HepG2 (cell line): Measurements from ENCODE around the gene ITIH3. TPM values are rescaled to one million over a fixed set of nuclear protein-coding genes. Genes with fewer than 3 reads are reported as not detected.

Experiments
- AHR ChIP-seq: IDR thresholded peaks from 2 replicates; pipeline ENCODE4 v1.6.1; 2018; ENCODE audit warnings: missing genetic modification reagents, missing compliant biosample characterization
- BRD4 ChIP-seq: sonication (generic); formaldehyde crosslinking; IDR thresholded peaks from 2 replicates; pipeline ENCODE4 v1.4.0; 2020; ENCODE audit warnings: missing genetic modification reagents
- ETV5 ChIP-seq: IDR thresholded peaks from 2 replicates; pipeline ENCODE4 v1.6.1; 2018; ENCODE audit warnings: missing biosample characterization, missing genetic modification reagents, inconsistent platforms, borderline replicate concordance
- KLF12 ChIP-seq: sonication (generic); formaldehyde crosslinking; IDR thresholded peaks from 2 replicates; pipeline ENCODE4 v1.4.0; 2020; ENCODE audit warnings: missing genetic modification reagents, borderline replicate concordance
- MXI1 ChIP-seq: IDR thresholded peaks from 3 replicates; pipeline ENCODE4 v1.6.1; 2012; ENCODE audit warnings: low read depth, low read length, inconsistent platforms, borderline replicate concordance
- NCOA5 ChIP-seq: sonication (generic); formaldehyde crosslinking; IDR thresholded peaks from 2 replicates; pipeline ENCODE4 v1.4.0; 2020; ENCODE audit warnings: missing genetic modification reagents
- SAFB2 ChIP-seq: sonication (generic); formaldehyde crosslinking; IDR thresholded peaks from 2 replicates; pipeline ENCODE4 v1.5.1; 2020; ENCODE audit warnings: missing genetic modification reagents, low read depth, mild to moderate bottlenecking, borderline replicate concordance
- SETDB1 ChIP-seq: sonication (generic); formaldehyde crosslinking; IDR thresholded peaks from 2 replicates; pipeline ENCODE4 v1.5.1; 2020; ENCODE audit warnings: missing genetic modification reagents, mild to moderate bottlenecking, borderline replicate concordance
- TERF1 ChIP-seq: sonication (generic); formaldehyde crosslinking; IDR thresholded peaks from 2 replicates; pipeline ENCODE4 v1.8.0; 2022; ENCODE audit warnings: mild to moderate bottlenecking, missing genetic modification reagents, moderate library complexity
- YEATS4 ChIP-seq: sonication (generic); formaldehyde crosslinking; IDR thresholded peaks from 2 replicates; pipeline ENCODE4 v1.4.0; 2020; ENCODE audit warnings: missing genetic modification reagents, borderline replicate concordance
- ZBTB26 ChIP-seq: IDR thresholded peaks from 2 replicates; pipeline ENCODE4 v1.6.1; 2016; ENCODE audit warnings: missing compliant biosample characterization, missing genetic modification reagents, borderline replicate concordance
- ZBTB37 ChIP-seq: sonication (generic); formaldehyde crosslinking; IDR thresholded peaks from 2 replicates; pipeline ENCODE4 v1.4.0; 2020; ENCODE audit warnings: mild to moderate bottlenecking, missing genetic modification reagents
- ZNF441 ChIP-seq: sonication (generic); formaldehyde crosslinking; IDR thresholded peaks from 2 replicates; pipeline ENCODE4 v1.7.0; 2021; ENCODE audit warnings: missing genetic modification reagents, borderline replicate concordance
- ZNF549 ChIP-seq: sonication (generic); formaldehyde crosslinking; IDR thresholded peaks from 2 replicates; pipeline ENCODE4 v1.5.0; 2020; ENCODE audit warnings: missing genetic modification reagents
- ZNF550 ChIP-seq: sonication (generic); formaldehyde crosslinking; IDR thresholded peaks from 2 replicates; pipeline ENCODE4 v1.4.0; 2020; ENCODE audit warnings: mild to moderate bottlenecking, missing genetic modification reagents, borderline replicate concordance
- ZNF619 ChIP-seq: sonication (generic); formaldehyde crosslinking; IDR thresholded peaks from 2 replicates; pipeline ENCODE4 v1.4.0; 2020; ENCODE audit warnings: mild to moderate bottlenecking, missing genetic modification reagents
- ZNF776 ChIP-seq: sonication (generic); formaldehyde crosslinking; IDR thresholded peaks from 2 replicates; pipeline ENCODE4 v1.4.0; 2020; ENCODE audit warnings: mild to moderate bottlenecking, missing genetic modification reagents
- polyA plus RNA-seq, 8 experiments: library from polyadenylated mRNA; depleted of rRNA in 3 of 8; stranded (reverse) in 7 of 8; unstranded in 1 of 8; fragments of >200 nt; fragmentation: Illumina TruSeq in 4 of 8; extraction: Trizol in 4 of 8; gene quantifications; 2 replicates each; pipeline versions ENCODE4 v1.2.1 to v1.2.3, GENCODE V29; 2011 to 2016; ENCODE audit warnings: low read depth in 4 of 8, missing spikeins in 1 of 8, mixed read lengths in 1 of 8; ENCODE audit not compliant: insufficient read depth in 1 of 8
- total RNA-seq, 5 experiments: library from RNA; depleted of rRNA; stranded (reverse); fragments of >200 nt; fragmentation: Illumina TruSeq; extraction: Trizol; gene quantifications; 2 replicates each; pipeline ENCODE4 v1.2.3, GENCODE V29; 2016; ENCODE audit warnings: low read depth in 1 of 5
- TF ChIP-seq, protein P1 (sequence below): sonication (generic); formaldehyde crosslinking; IDR thresholded peaks from 2 replicates; pipeline ENCODE4 v1.5.0; 2020; ENCODE audit warnings: mild to moderate bottlenecking, missing genetic modification reagents

Gene ITIH3
- total and polyA plus RNA-seq, 2 of the 13 experiments (the other 11 are each of a cell fraction or from before 2014, with no cell fraction given) = 105 to 632 TPM

- TF ChIP-seq MXI1 (peak; percentile 85; the same call in 2 of the 3 replicates), ZNF550 (CRISPR knock-in tag) (no peak), YEATS4 (CRISPR knock-in tag) (peak; percentile 92), ZNF441 (peak; percentile 43; the same call in 1 of the 2 replicates), ZBTB26 (CRISPR knock-in tag) (no peak), ZNF776 (CRISPR knock-in tag) (no peak), ZNF619 (CRISPR knock-in tag) (peak; percentile 25; the same call in 1 of the 2 replicates), BRD4 (no peak; the same call in 1 of the 2 replicates), KLF12 (no peak; the same call in 1 of the 2 replicates), SAFB2 (peak; percentile 54; the same call in 1 of the 2 replicates), AHR (CRISPR knock-in tag) (no peak; the same call in 1 of the 2 replicates), ETV5 (CRISPR knock-in tag) (peak; percentile 21; the same call in 1 of the 2 replicates), ZBTB37 (CRISPR knock-in tag) (no peak), TERF1 (no peak), NCOA5 (CRISPR knock-in tag) (no peak), SETDB1 (CRISPR knock-in tag) (no peak), ZNF549 (CRISPR knock-in tag) (no peak)
- TF ChIP-seq, protein P1, sequence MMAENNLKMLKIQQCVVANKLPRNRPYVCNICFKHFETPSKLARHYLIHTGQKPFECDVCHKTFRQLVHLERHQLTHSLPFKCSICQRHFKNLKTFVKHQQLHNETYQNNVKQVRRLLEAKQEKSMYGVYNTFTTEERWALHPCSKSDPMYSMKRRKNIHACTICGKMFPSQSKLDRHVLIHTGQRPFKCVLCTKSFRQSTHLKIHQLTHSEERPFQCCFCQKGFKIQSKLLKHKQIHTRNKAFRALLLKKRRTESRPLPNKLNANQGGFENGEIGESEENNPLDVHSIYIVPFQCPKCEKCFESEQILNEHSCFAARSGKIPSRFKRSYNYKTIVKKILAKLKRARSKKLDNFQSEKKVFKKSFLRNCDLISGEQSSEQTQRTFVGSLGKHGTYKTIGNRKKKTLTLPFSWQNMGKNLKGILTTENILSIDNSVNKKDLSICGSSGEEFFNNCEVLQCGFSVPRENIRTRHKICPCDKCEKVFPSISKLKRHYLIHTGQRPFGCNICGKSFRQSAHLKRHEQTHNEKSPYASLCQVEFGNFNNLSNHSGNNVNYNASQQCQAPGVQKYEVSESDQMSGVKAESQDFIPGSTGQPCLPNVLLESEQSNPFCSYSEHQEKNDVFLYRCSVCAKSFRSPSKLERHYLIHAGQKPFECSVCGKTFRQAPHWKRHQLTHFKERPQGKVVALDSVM = peak; percentile 75
These were observed 23.9 kb upstream of the ITIH3 start, which contains the start of gene NEK4 (continued) for GRCh38 chr3:52770496-52771333.
